Uterus (tissue), 4 donors: ENCODE results near the gene ABCC4. TPM values are rescaled to one million over a fixed set of nuclear protein-coding genes. Genes with fewer than 3 reads are reported as not detected.

ENCODE experiments used
- DNase-seq, 2 donors: peaks; one replicate each; pipeline ENCODE4 v3.0.0-alpha.2; 2019 to 2020
- H3K27ac ChIP-seq, 2 donors: fragments of 200-600 bp; sonication (generic); 1 replicate in 1 of 2; 2 replicates in 1 of 2; pipeline ENCODE4 v1.5.1; 2016 to 2018
- H3K27me3 ChIP-seq, 2 donors: fragments of 200-600 bp; sonication (generic); one replicate each; pipeline ENCODE4 v1.5.1; 2018 to 2019; ENCODE audit warnings: control low read depth in 1 of 2
- H3K36me3 ChIP-seq, 2 donors: fragments of 200-600 bp; sonication (generic); one replicate each; pipeline ENCODE4 v1.5.1; 2019; ENCODE audit warnings: control low read depth in 1 of 2
- H3K4me1 ChIP-seq, 2 donors: fragments of 200-600 bp; sonication (generic); one replicate each; pipeline ENCODE4 v1.5.1; 2018 to 2019; ENCODE audit warnings: control low read depth in 1 of 2
- H3K4me3 ChIP-seq, 2 donors: fragments of 200-600 bp; sonication (generic); 1 replicate in 1 of 2; 2 replicates in 1 of 2; pipeline ENCODE4 v1.5.1; 2018 to 2019; ENCODE audit warnings: mild to moderate bottlenecking in 1 of 2
- H3K9me3 ChIP-seq, 2 donors: fragments of 200-600 bp; sonication (generic); one replicate each; pipeline ENCODE4 v1.5.1; 2019; ENCODE audit warnings: control low read depth in 1 of 2
- CTCF ChIP-seq, 4 experiments: fragments of 200-600 bp in 2 of 4; fragments of 450-650 bp in 2 of 4; sonication (generic) in 2 of 4; IDR thresholded peaks; one replicate each; pipeline ENCODE4 v1.5.1; 2016 to 2019; ENCODE audit warnings: antibody characterized with exemption in 4 of 4, mild to moderate bottlenecking in 2 of 4, moderate library complexity in 1 of 4
- POLR2A ChIP-seq, 2 donors: fragments of 450-650 bp; IDR thresholded peaks; one replicate each; pipeline ENCODE4 v1.6.1; 2016; ENCODE audit warnings: antibody characterized with exemption in 2 of 2, mild to moderate bottlenecking in 1 of 2, moderate library complexity in 1 of 2
- intact Hi-C: fragments of 100-400 bp; cut with DNase I; formaldehyde crosslinking; loops from one replicate; pipeline ENCODE4 v1.15.1; 2023; ENCODE audit warnings: low total_unique reads
- total RNA-seq, 4 donors: library from RNA; depleted of rRNA in 3 of 4; stranded (reverse); fragments of >200 nt in 3 of 4; gene quantifications; one replicate each; pipeline versions ENCODE4 v1.1.0 to v1.2.4, GENCODE V29; 2014 to 2023
- donor health status: DM: yes; HTN: yes; CAD: no.

The ABCC4 gene
- total RNA-seq, 4 donors from 2014 or later: 13.8 to 37.7 (median 25.3) TPM

- no peaks in the 10 kb centered on the region for H3K4me1 ChIP-seq
- intact Hi-C loops: no loop called here
- H3K27me3 ChIP-seq: no peaks in the 10 kb centered on the region
- no peak for TF ChIP-seq POLR2A (IDR thresholded peaks at IDR 0.05)
- TF ChIP-seq CTCF (IDR thresholded peaks at IDR 0.05): no peak
- no peaks in the 10 kb centered on the region for H3K9me3 ChIP-seq
- no peaks in the 10 kb centered on the region for H3K36me3 ChIP-seq
- DNase-seq: no peak
- H3K27ac ChIP-seq: no peak overlapping the region
- no peak overlapping the region for H3K4me3 ChIP-seq
Measured at GRCh38 chr13:95123726-95124125, 177.5 kb downstream of the ABCC4 start.

GRCh38 chr13:95122063-95122462 lies 179.2 kb downstream of the ABCC4 start:
- intact Hi-C loops: no loop called here
- no peak for DNase-seq
- Histone ChIP-seq H3K4me1 (no peaks in the 10 kb centered on the region), H3K27me3 (no peaks in the 10 kb centered on the region), H3K4me3 (no peak overlapping the region), H3K27ac (no peak overlapping the region), H3K9me3 (no peaks in the 10 kb centered on the region), H3K36me3 (no peaks in the 10 kb centered on the region)
- TF ChIP-seq CTCF (IDR thresholded peaks at IDR 0.05) (no peak), POLR2A (IDR thresholded peaks at IDR 0.05) (no peak)

- no peak overlapping the region for H3K4me3 ChIP-seq
- H3K27ac ChIP-seq: no peak overlapping the region
- no peak for TF ChIP-seq CTCF (IDR thresholded peaks at IDR 0.05)
- TF ChIP-seq POLR2A (IDR thresholded peaks at IDR 0.05): no peak
- intact Hi-C loops: no loop called here
- H3K36me3 ChIP-seq: no peaks in the 10 kb centered on the region
- no peaks in the 10 kb centered on the region for H3K9me3 ChIP-seq
- no peak for DNase-seq
- H3K27me3 ChIP-seq: no peaks in the 10 kb centered on the region
- H3K4me1 ChIP-seq: no peaks in the 10 kb centered on the region
Measured at GRCh38 chr13:95121516-95121915, 179.7 kb downstream of the ABCC4 start.

GRCh38 chr13:95120650-95121049 lies 180.6 kb downstream of the ABCC4 start:
- Histone ChIP-seq H3K27ac (no peak overlapping the region), H3K4me3 (no peak overlapping the region), H3K27me3 (no peaks in the 10 kb centered on the region), H3K4me1 (no peaks in the 10 kb centered on the region), H3K36me3 (no peaks in the 10 kb centered on the region), H3K9me3 (no peaks in the 10 kb centered on the region)
- TF ChIP-seq POLR2A (IDR thresholded peaks at IDR 0.05) (no peak), CTCF (IDR thresholded peaks at IDR 0.05) (no peak)
- intact Hi-C loops: no loop called here
- DNase-seq: no peak

- intact Hi-C loops: no loop called here
- Histone ChIP-seq H3K36me3 (no peaks in the 10 kb centered on the region), H3K27me3 (no peaks in the 10 kb centered on the region)
Measured at GRCh38 chr13:95118541-95119324, 182.5 kb downstream of the ABCC4 start.

More at GRCh38 chr13:95118541-95119324, 182.5 kb downstream of the ABCC4 start:
- Histone ChIP-seq H3K4me3 (no peak overlapping the region), H3K27ac (no peak overlapping the region), H3K4me1 (no peaks in the 10 kb centered on the region), H3K9me3 (no peaks in the 10 kb centered on the region)
- no peak for DNase-seq
- TF ChIP-seq CTCF (IDR thresholded peaks at IDR 0.05) (no peak), POLR2A (IDR thresholded peaks at IDR 0.05) (no peak)
